PC-3 (cell line): ENCODE measurements around the gene ADD1. TPM values are rescaled to one million over a fixed set of nuclear protein-coding genes. Genes with fewer than 3 reads are reported as not detected.
"Not testable (repeated sequence)": the region's sequence is repeated elsewhere in the genome, so short reads cannot be mapped to it uniquely, and the experiment has no call there.

Experiments used
- ATAC-seq: fragments of 200-7000 bp; cut with Tn5 transposase; 2 replicates; pipeline ENCODE4 v1.9.1; 2020; ENCODE audit warnings: mild to moderate bottlenecking, moderate library complexity
- BruUV-seq: library from RNA; stranded (reverse); fragments of 400-500 nt; replicated peaks from 2 replicates; lab custom pipeline; 2021; lab: Mats Ljungman, UMichigan
- CTCF ChIA-PET: fragments of 300-600 bp; sonication (Branson Sonifier 250); formaldehyde crosslinking; loops from one replicate; lab custom pipeline; 2022; ENCODE audit warnings: antibody characterized with exemption; lab: Charles Lee
- POLR2A ChIA-PET: fragments of 300-600 bp; sonication (Branson Sonifier 250); formaldehyde crosslinking; loops from one replicate; lab custom pipeline; 2022; ENCODE audit warnings: antibody characterized with exemption; ENCODE audit not compliant: unreplicated experiment; lab: Charles Lee
- DNase-seq: peaks from one replicate; pipeline ENCODE4 v3.0.0-alpha.2; 2015
- H2AFZ ChIP-seq: fragments of 300-600 bp; sonication (generic); 2 replicates; pipeline ENCODE4 v1.6.0; 2016; ENCODE audit warnings: antibody characterized with exemption, low read length
- H3F3A ChIP-seq: fragments of 300-600 bp; sonication (generic); one replicate; pipeline ENCODE4 v1.6.0; 2017; ENCODE audit warnings: antibody characterized with exemption, low read length, control low read depth, mild to moderate bottlenecking; ENCODE audit not compliant: unreplicated experiment
- H3K27ac ChIP-seq: fragments of 300-600 bp; sonication (generic); 2 replicates; pipeline ENCODE4 v1.5.1; 2016; ENCODE audit warnings: mild to moderate bottlenecking, low read length
- H3K27me3 ChIP-seq: fragments of 300-600 bp; sonication (generic); 2 replicates; pipeline ENCODE4 v1.6.1; 2016; ENCODE audit warnings: low read length, mixed read lengths
- H3K36me3 ChIP-seq: fragments of 300-600 bp; sonication (generic); 2 replicates; pipeline ENCODE4 v1.6.1; 2016; ENCODE audit warnings: low read depth, mixed run types, low read length, mixed read lengths
- H3K4me1 ChIP-seq: fragments of 300-600 bp; sonication (generic); 2 replicates; pipeline ENCODE4 v1.5.1; 2016; ENCODE audit warnings: low read length; ENCODE audit not compliant: insufficient read depth
- H3K4me2 ChIP-seq: fragments of 300-600 bp; sonication (generic); 2 replicates; pipeline ENCODE4 v1.6.0; 2016; ENCODE audit warnings: low read length
- H3K4me3 ChIP-seq: fragments of 300-600 bp; sonication (generic); 2 replicates; pipeline ENCODE4 v1.5.1; 2016; ENCODE audit warnings: mild to moderate bottlenecking, low read length, mixed read lengths
- H3K79me2 ChIP-seq: fragments of 300-600 bp; sonication (generic); 2 replicates; pipeline ENCODE4 v1.6.1; 2017; ENCODE audit warnings: low read length, mixed read lengths
- H3K9ac ChIP-seq: fragments of 300-600 bp; sonication (generic); 2 replicates; pipeline ENCODE4 v1.6.0; 2016; ENCODE audit warnings: mild to moderate bottlenecking, low read length
- H3K9me2 ChIP-seq: fragments of 300-600 bp; sonication (generic); replicated peaks from 2 replicates; pipeline ENCODE4 v1.6.1; 2016; ENCODE audit warnings: mixed run types, low read length, mixed read lengths
- H3K9me3 ChIP-seq: fragments of 300-600 bp; sonication (generic); 2 replicates; pipeline ENCODE4 v1.6.1; 2016; ENCODE audit warnings: low read length, mixed read lengths
- H4K20me1 ChIP-seq: fragments of 300-600 bp; sonication (generic); 2 replicates; pipeline ENCODE4 v1.6.1; 2016; ENCODE audit warnings: low read length, mixed read lengths
- EZH2 ChIP-seq: fragments of 300-600 bp; sonication (generic); IDR thresholded peaks from one replicate; pipeline ENCODE4 v1.6.1; 2017; ENCODE audit warnings: antibody characterized with exemption, mild to moderate bottlenecking, low read length; ENCODE audit not compliant: unreplicated experiment
- EZH2phosphoT487 ChIP-seq: fragments of 300-600 bp; sonication (generic); IDR thresholded peaks from 2 replicates; pipeline ENCODE4 v1.6.1; 2018; ENCODE audit warnings: mild to moderate bottlenecking, antibody characterized with exemption, low read length, borderline replicate concordance
- intact Hi-C: fragments of 100-400 bp; cut with micrococcal nuclease; formaldehyde crosslinking; loops from 2 replicates; pipeline ENCODE4 v1.9.0; 2023
- total RNA-seq: library from RNA; depleted of rRNA; stranded (reverse); fragments of >200 nt; gene quantifications from 2 replicates; pipeline ENCODE4 v1.2.3, GENCODE V29; 2014
- TF ChIP-seq, protein P1 (sequence below): fragments of 300-600 bp; sonication (generic); conservative IDR thresholded peaks from 2 replicates; pipeline ENCODE4 v1.5.1; 2017; ENCODE audit warnings: antibody characterized with exemption, low read depth, mild to moderate bottlenecking, low read length

The ADD1 gene
- total RNA-seq, 1 experiment from 2014 or later, result 118 TPM

- Histone ChIP-seq H3K27me3 (no peaks in the 10 kb centered on the region), H3K27ac (no peak overlapping the region), H3K4me1 (no peaks in the 10 kb centered on the region), H3K9ac (no peak overlapping the region), H3F3A (no peaks in the 10 kb centered on the region), H3K79me2 (no peaks in the 10 kb centered on the region), H3K9me2 (no peaks in the 10 kb centered on the region), H3K36me3 (peaks cover 33% of the 10 kb centered on the region), H3K4me2 (no peak overlapping the region), H3K9me3 (no peaks in the 10 kb centered on the region), H4K20me1 (no peaks in the 10 kb centered on the region), H2AFZ (no peak overlapping the region), H3K4me3 (no peak overlapping the region)
- no peak for DNase-seq
- BruUV-seq, result no TSS peak
- no peak for TF ChIP-seq EZH2
- CTCF ChIA-PET, result no interaction called here
- POLR2A ChIA-PET, result no interaction called here
- intact Hi-C loops, result no loop called here
- no peak for ATAC-seq
These were observed 99.9 kb downstream of the ADD1 start for GRCh38 chr4:2943364-2944090.

DNA sequence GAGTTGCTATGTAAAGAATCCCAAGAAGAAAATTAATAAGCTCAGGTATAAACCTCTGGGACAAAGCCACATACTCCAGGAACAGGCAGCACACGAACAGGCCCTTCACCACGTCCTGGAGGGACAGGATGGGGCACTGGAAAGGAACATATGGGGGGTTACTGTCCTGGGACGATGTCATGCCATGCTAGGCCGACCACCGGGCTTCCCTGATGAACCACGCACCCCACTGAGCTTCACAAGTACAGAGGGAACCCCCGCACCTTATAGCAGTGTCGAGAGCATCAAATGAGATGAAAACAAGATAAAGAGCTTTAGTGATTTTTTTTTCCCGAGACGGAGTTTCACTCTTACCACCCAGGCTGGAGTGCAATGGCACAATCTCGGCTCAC is 100.4 kb downstream of the ADD1 start:
- H3K79me2 ChIP-seq, result no peaks in the 10 kb centered on the region
- POLR2A ChIA-PET, result no interaction called here

GRCh38 chr4:2944586-2945526 is 101.2 kb downstream of the ADD1 start:
- intact Hi-C loops, result no loop called here
- Histone ChIP-seq H3K36me3 (peaks cover 29% of the 10 kb centered on the region), H3K4me1 (no peaks in the 10 kb centered on the region), H3F3A (no peaks in the 10 kb centered on the region), H3K27me3 (no peaks in the 10 kb centered on the region), H3K9me2 (no peaks in the 10 kb centered on the region), H3K4me2 (no peak overlapping the region), H3K27ac (no peak overlapping the region), H3K4me3 (no peak overlapping the region), H3K9ac (no peak overlapping the region), H3K9me3 (no peaks in the 10 kb centered on the region), H2AFZ (no peak overlapping the region), H4K20me1 (no peaks in the 10 kb centered on the region), H3K79me2 (no peaks in the 10 kb centered on the region)
- ChIA-PET CTCF (no interaction called here), POLR2A (no interaction called here)
- BruUV-seq, result no TSS peak
- ATAC-seq, result no peak
- DNase-seq, result no peak
- TF ChIP-seq EZH2phosphoT487, result no peak
- TF ChIP-seq, protein P1, sequence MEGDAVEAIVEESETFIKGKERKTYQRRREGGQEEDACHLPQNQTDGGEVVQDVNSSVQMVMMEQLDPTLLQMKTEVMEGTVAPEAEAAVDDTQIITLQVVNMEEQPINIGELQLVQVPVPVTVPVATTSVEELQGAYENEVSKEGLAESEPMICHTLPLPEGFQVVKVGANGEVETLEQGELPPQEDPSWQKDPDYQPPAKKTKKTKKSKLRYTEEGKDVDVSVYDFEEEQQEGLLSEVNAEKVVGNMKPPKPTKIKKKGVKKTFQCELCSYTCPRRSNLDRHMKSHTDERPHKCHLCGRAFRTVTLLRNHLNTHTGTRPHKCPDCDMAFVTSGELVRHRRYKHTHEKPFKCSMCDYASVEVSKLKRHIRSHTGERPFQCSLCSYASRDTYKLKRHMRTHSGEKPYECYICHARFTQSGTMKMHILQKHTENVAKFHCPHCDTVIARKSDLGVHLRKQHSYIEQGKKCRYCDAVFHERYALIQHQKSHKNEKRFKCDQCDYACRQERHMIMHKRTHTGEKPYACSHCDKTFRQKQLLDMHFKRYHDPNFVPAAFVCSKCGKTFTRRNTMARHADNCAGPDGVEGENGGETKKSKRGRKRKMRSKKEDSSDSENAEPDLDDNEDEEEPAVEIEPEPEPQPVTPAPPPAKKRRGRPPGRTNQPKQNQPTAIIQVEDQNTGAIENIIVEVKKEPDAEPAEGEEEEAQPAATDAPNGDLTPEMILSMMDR, result no peak
- no peak for TF ChIP-seq EZH2

More for the DNA sequence above, 100.4 kb downstream of the ADD1 start:
- ATAC-seq (no peak), DNase-seq (no peak)
- no peak overlapping the region for H3K4me2 ChIP-seq
- H3K36me3 ChIP-seq, result peaks cover 32% of the 10 kb centered on the region
- no peak overlapping the region for H3K27ac ChIP-seq
- no peaks in the 10 kb centered on the region for H3K4me1 ChIP-seq
- no TSS peak for BruUV-seq
- no peak overlapping the region for H3K4me3 ChIP-seq
- H3F3A ChIP-seq, result no peaks in the 10 kb centered on the region
- CTCF ChIA-PET, result no interaction called here
- H2AFZ ChIP-seq, result no peak overlapping the region
- H3K9me2 ChIP-seq, result no peaks in the 10 kb centered on the region
- intact Hi-C loops, result no loop called here
- H4K20me1 ChIP-seq, result no peaks in the 10 kb centered on the region
- no peak for TF ChIP-seq EZH2phosphoT487
- TF ChIP-seq, protein P1, result no peak
- TF ChIP-seq EZH2, result no peak
- H3K27me3 ChIP-seq, result no peaks in the 10 kb centered on the region
- no peak overlapping the region for H3K9ac ChIP-seq
- no peaks in the 10 kb centered on the region for H3K9me3 ChIP-seq

- peaks cover 35% of the 10 kb centered on the region for H3K36me3 ChIP-seq
- H4K20me1 ChIP-seq, H3K4me3 ChIP-seq, H3F3A ChIP-seq, BruUV-seq, CTCF ChIA-PET, ATAC-seq, H3K27ac ChIP-seq, H3K9me3 ChIP-seq, H3K4me1 ChIP-seq, intact Hi-C loops, H3K79me2 ChIP-seq, H3K9ac ChIP-seq, H3K27me3 ChIP-seq, H3K9me2 ChIP-seq, H2AFZ ChIP-seq, POLR2A ChIA-PET, H3K4me2 ChIP-seq, DNase-seq: not testable (repeated sequence)
These were observed 102.3 kb downstream of the ADD1 start for GRCh38 chr4:2945619-2946604.
